ENCODE data around the gene ETV3. TPM values are rescaled to one million over a fixed set of nuclear protein-coding genes. Genes with fewer than 3 reads are reported as not detected.

ETV3 gene
- total RNA-seq, 1 experiment from 2014 or later = 39.7 TPM

DNA sequence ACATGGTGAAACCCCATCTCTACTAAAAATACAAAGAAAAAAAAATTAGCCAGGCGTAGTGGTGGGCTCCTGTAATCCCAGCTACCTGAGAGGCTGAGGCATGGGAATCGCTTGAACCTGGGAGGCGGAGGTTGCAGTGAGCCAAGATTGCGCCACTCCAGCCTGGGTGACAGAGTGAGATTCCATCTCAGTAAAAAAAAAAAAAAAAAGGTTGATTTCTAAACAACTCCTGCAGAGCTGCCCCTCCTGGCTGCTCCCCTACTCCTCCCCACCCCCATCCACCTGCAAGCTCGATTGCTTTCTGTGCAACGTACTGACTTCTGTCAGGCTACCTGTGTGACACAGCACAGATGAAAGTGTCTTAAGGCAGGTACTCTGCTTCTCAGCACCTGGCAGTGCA is 51.9 kb downstream of the ETV3 start:
- no TSS peak for BruUV-seq (replicated peaks)
- no peak overlapping the region for H3K4me3 Mint-ChIP-seq (ENCODE audit: low read depth, unreplicated experiment)
- intact Hi-C loops (cut with micrococcal nuclease; ENCODE audit: unreplicated experiment) = loop anchor here (10.0 kb wide), 1 partner anchor 399 kb away; no protein-coding TSS in a partner anchor
- peaks cover 29% of the 10 kb centered on the region for H3K27me3 Mint-ChIP-seq (ENCODE audit: unreplicated experiment)
- peaks cover 12% of the 10 kb centered on the region for H3K4me1 Mint-ChIP-seq (ENCODE audit: low read depth, unreplicated experiment)
- no peak overlapping the region for H3K27ac Mint-ChIP-seq (ENCODE audit: unreplicated experiment)
- no peaks in the 10 kb centered on the region for H3K9me3 Mint-ChIP-seq (ENCODE audit: low read depth, unreplicated experiment)
- TF ChIP-seq, protein P1, sequence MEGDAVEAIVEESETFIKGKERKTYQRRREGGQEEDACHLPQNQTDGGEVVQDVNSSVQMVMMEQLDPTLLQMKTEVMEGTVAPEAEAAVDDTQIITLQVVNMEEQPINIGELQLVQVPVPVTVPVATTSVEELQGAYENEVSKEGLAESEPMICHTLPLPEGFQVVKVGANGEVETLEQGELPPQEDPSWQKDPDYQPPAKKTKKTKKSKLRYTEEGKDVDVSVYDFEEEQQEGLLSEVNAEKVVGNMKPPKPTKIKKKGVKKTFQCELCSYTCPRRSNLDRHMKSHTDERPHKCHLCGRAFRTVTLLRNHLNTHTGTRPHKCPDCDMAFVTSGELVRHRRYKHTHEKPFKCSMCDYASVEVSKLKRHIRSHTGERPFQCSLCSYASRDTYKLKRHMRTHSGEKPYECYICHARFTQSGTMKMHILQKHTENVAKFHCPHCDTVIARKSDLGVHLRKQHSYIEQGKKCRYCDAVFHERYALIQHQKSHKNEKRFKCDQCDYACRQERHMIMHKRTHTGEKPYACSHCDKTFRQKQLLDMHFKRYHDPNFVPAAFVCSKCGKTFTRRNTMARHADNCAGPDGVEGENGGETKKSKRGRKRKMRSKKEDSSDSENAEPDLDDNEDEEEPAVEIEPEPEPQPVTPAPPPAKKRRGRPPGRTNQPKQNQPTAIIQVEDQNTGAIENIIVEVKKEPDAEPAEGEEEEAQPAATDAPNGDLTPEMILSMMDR (IDR thresholded peaks at IDR 0.05; ENCODE audit: unreplicated experiment) = no peak
- DNase-seq = no peak
- CTCF ChIA-PET = interaction anchor here (0.7 to 2.2 kb wide), 2 partner anchors 44 to 69 kb away, joined by 3 to 16 read pairs; no protein-coding TSS in a partner anchor
- no peaks in the 10 kb centered on the region for H3K36me3 Mint-ChIP-seq (ENCODE audit: insufficient read depth, unreplicated experiment)

DNA sequence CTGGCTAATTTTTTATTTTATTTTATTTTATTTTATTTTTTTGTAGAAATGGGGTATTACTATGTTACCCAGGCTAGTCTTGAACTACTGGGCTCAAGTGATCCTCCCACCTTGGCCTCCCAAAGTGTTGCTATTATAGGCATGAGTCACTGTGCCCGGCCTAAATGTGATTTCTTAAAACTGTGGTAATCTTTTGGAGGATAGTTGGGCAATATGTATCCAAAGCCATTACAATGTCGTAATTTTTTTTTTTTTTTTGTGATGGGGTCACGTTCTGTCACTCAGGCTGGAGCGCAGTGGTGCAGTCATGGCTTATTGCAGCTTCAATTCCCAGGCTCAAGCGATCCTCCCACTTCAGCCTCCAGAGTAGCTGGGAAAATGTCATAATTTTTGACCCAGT is 52.8 kb downstream of the ETV3 start:
- Mint-ChIP-seq H3K36me3 (ENCODE audit: insufficient read depth, unreplicated experiment) (no peaks in the 10 kb centered on the region), H3K4me1 (ENCODE audit: low read depth, unreplicated experiment) (peaks cover 5% of the 10 kb centered on the region), H3K27me3 (ENCODE audit: unreplicated experiment) (peaks cover 37% of the 10 kb centered on the region), H3K27ac (ENCODE audit: unreplicated experiment) (no peak overlapping the region), H3K4me3 (ENCODE audit: low read depth, unreplicated experiment) (no peak overlapping the region), H3K9me3 (ENCODE audit: low read depth, unreplicated experiment) (no peaks in the 10 kb centered on the region)
- DNase-seq = no peak
- CTCF ChIA-PET = no interaction called here
- BruUV-seq (replicated peaks) = no TSS peak
- TF ChIP-seq, protein P1 (IDR thresholded peaks at IDR 0.05; ENCODE audit: unreplicated experiment) = no peak
- intact Hi-C loops (cut with micrococcal nuclease; ENCODE audit: unreplicated experiment) = loop anchor here (10.0 kb wide), 1 partner anchor 399 kb away; no protein-coding TSS in a partner anchor

DNA sequence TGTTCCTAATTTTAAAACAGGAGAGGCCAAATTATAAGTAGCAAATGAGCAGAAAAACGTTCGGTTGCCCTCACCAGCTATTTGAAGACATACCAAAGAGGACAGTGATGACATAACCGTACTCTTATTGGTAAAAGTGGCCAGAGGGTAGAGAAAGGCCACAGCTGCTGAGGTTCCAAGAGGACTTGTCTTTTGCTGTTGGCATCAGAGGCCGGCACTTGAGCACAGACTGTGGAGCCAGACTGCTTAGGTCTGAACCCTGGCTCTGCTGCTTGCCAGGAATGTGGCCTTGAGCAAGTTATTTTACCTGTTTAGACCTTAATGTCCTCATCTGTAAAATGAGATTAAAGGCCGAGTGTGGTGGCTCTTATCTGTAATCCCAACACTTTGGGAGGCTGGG is 53.5 kb downstream of the ETV3 start:
- Mint-ChIP-seq H3K9me3 (ENCODE audit: low read depth, unreplicated experiment) (no peaks in the 10 kb centered on the region), H3K36me3 (ENCODE audit: insufficient read depth, unreplicated experiment) (no peaks in the 10 kb centered on the region), H3K27me3 (ENCODE audit: unreplicated experiment) (peaks cover 42% of the 10 kb centered on the region), H3K4me3 (ENCODE audit: low read depth, unreplicated experiment) (no peak overlapping the region), H3K4me1 (ENCODE audit: low read depth, unreplicated experiment) (no peaks in the 10 kb centered on the region), H3K27ac (ENCODE audit: unreplicated experiment) (no peak overlapping the region)
- DNase-seq = no peak
- TF ChIP-seq, protein P1 (IDR thresholded peaks at IDR 0.05; ENCODE audit: unreplicated experiment) = no peak
- CTCF ChIA-PET = no interaction called here
- intact Hi-C loops (cut with micrococcal nuclease; ENCODE audit: unreplicated experiment) = loop anchor here (10.0 kb wide), 1 partner anchor 400 kb away; no protein-coding TSS in a partner anchor
- no TSS peak for BruUV-seq (replicated peaks)

DNA sequence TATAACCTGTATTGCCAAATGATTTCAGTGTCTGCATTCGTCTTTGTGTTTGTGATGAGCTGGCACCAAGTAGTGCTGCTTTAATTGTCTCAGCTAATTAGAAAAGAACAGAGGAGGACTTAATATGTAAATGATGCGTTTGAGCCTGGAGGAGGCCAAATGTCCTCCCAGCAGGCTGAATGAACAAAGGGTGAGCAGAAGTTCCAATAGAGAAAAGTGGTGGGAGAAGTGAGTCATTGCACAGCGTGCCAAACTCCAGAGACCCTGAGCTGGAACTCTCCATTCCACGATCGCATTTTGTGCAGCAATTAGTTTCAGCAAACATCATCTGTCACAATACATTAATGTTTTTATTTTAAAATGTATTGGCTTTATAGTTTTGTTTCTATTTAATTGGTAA is 56.5 kb downstream of the ETV3 start:
- intact Hi-C loops (cut with micrococcal nuclease; ENCODE audit: unreplicated experiment) = loop anchor here (10.0 kb wide), 1 partner anchor 403 kb away; no protein-coding TSS in a partner anchor
- no peak for DNase-seq
- CTCF ChIA-PET = interaction anchor here (0.7 kb wide), 1 partner anchor 46 kb away, joined by 3 read pairs; no protein-coding TSS in a partner anchor
- Mint-ChIP-seq H3K27me3 (ENCODE audit: unreplicated experiment) (peaks cover 71% of the 10 kb centered on the region), H3K4me3 (ENCODE audit: low read depth, unreplicated experiment) (no peak overlapping the region), H3K4me1 (ENCODE audit: low read depth, unreplicated experiment) (no peaks in the 10 kb centered on the region), H3K27ac (ENCODE audit: unreplicated experiment) (no peak overlapping the region), H3K9me3 (ENCODE audit: low read depth, unreplicated experiment) (no peaks in the 10 kb centered on the region), H3K36me3 (ENCODE audit: insufficient read depth, unreplicated experiment) (no peaks in the 10 kb centered on the region)
- no TSS peak for BruUV-seq (replicated peaks)
- TF ChIP-seq, protein P1 (IDR thresholded peaks at IDR 0.05; ENCODE audit: unreplicated experiment) = no peak

All from Calu3 (cell line).